Loucy (cell line): ENCODE data around the gene INPP4B.

ENCODE experiments used
- CTCF ChIP-seq: fragments of 200-600 bp; sonication (generic); conservative IDR thresholded peaks from 2 replicates; pipeline ENCODE4 v1.5.1; 2014; ENCODE audit warnings: mild to moderate bottlenecking, antibody characterized with exemption, low read length
- EZH2phosphoT487 ChIP-seq: fragments of 200-600 bp; IDR thresholded peaks from 2 replicates; pipeline ENCODE4 v1.6.1; 2018; ENCODE audit warnings: antibody characterized with exemption, mild to moderate bottlenecking, moderate library complexity, borderline replicate concordance

- TF ChIP-seq CTCF, result no peak
- TF ChIP-seq EZH2phosphoT487, result no peak
Observed at GRCh38 chr4:142405695-142406498, 440.2 kb downstream of the INPP4B start.
